Fibroblast of skin of abdomen (primary cell): ENCODE results near the gene DBNL.

Experiments
- DNase-seq: peaks from one replicate; pipeline ENCODE4 v3.0.0-alpha.2; 2013

Gene DBNL

GRCh38 chr7:44043902-44044301 is 600 bp upstream of the DBNL start:
- no peak for DNase-seq

- no peak for DNase-seq
These were observed 918 bp downstream of the DBNL start for GRCh38 chr7:44045226-44046014.

GRCh38 chr7:44046321-44047061 is 2.0 kb downstream of the DBNL start:
- no peak for DNase-seq

- DNase-seq: no peak
These were observed 3.7 kb downstream of the DBNL start for GRCh38 chr7:44048031-44048795.

- no peak for DNase-seq
These were observed 5.8 kb downstream of the DBNL start for GRCh38 chr7:44050121-44050914.

- DNase-seq: no peak
These were observed 6.5 kb downstream of the DBNL start for GRCh38 chr7:44050915-44051560.

- DNase-seq: no peak
These were observed 7.2 kb downstream of the DBNL start for GRCh38 chr7:44051611-44052220.

GRCh38 chr7:44052771-44053365 is 8.4 kb downstream of the DBNL start:
- DNase-seq: no peak

- no peak for DNase-seq
These were observed 12.2 kb downstream of the DBNL start for GRCh38 chr7:44056681-44057080.

- DNase-seq: no peak
These were observed 12.8 kb downstream of the DBNL start for GRCh38 chr7:44057181-44057848.

- no peak for DNase-seq
These were observed 13.6 kb downstream of the DBNL start for GRCh38 chr7:44057849-44058758.

- no peak for DNase-seq
These were observed 14.3 kb downstream of the DBNL start for GRCh38 chr7:44058759-44059218.

GRCh38 chr7:44059219-44060090 is 15.0 kb downstream of the DBNL start:
- DNase-seq: no peak

- DNase-seq: no peak
These were observed 15.8 kb downstream of the DBNL start for GRCh38 chr7:44060091-44060947.

- no peak for DNase-seq
These were observed 16.6 kb downstream of the DBNL start for GRCh38 chr7:44060948-44061644.

GRCh38 chr7:44061645-44062179 is 17.2 kb downstream of the DBNL start:
- DNase-seq: no peak
